WTC11 (cell line): ENCODE measurements around the gene SDS. TPM values are rescaled to one million over a fixed set of nuclear protein-coding genes. Genes with fewer than 3 reads are reported as not detected.
A peak's percentile ranks its signal among the peaks of the same experiment; 100 is the strongest.

Source experiments
- ATAC-seq: fragments of 200-7000 bp; cut with Tn5 transposase; 2 replicates; pipeline ENCODE4 v1.10.0; 2021; ENCODE audit warnings: mild to moderate bottlenecking, moderate library complexity
- CTCF ChIA-PET: fragments of 300-600 bp; sonication (Branson Sonifier 250); formaldehyde crosslinking; loops from one replicate; lab custom pipeline; 2021; ENCODE audit warnings: antibody characterized with exemption; lab: Charles Lee
- POLR2A ChIA-PET: fragments of 350-600 bp; sonication (Branson Sonifier 250); formaldehyde crosslinking; loops from one replicate; lab custom pipeline; 2021; ENCODE audit warnings: antibody characterized with exemption; lab: Charles Lee
- DNase-seq: peaks from one replicate; pipeline ENCODE4 v3.0.0; 2021; ENCODE audit warnings: low spot score
- H3K27ac Mint-ChIP-seq: 2 replicates; pipeline ENCODE4 v1.8.0; 2021; ENCODE audit warnings: mixed read lengths
- H3K27me3 Mint-ChIP-seq: 2 replicates; pipeline ENCODE4 v1.8.0; 2021; ENCODE audit warnings: low read depth, mild to moderate bottlenecking, moderate library complexity, mixed read lengths
- H3K36me3 Mint-ChIP-seq: 2 replicates; pipeline ENCODE4 v1.8.0; 2021; ENCODE audit warnings: mixed read lengths
- H3K4me1 Mint-ChIP-seq: 2 replicates; pipeline ENCODE4 v1.8.0; 2022; ENCODE audit warnings: mixed read lengths
- H3K4me3 Mint-ChIP-seq: 2 replicates; pipeline ENCODE4 v1.8.0; 2021; ENCODE audit warnings: mild to moderate bottlenecking, moderate library complexity, mixed read lengths
- H3K9me3 Mint-ChIP-seq: 2 replicates; pipeline ENCODE4 v1.8.0; 2021; ENCODE audit warnings: mixed read lengths
- CREM ChIP-seq: sonication (generic); formaldehyde crosslinking; IDR thresholded peaks from 2 replicates; pipeline ENCODE4 v1.8.1; 2022; ENCODE audit warnings: mild to moderate bottlenecking, missing genetic modification reagents, moderate library complexity
- GABPB1 ChIP-seq: sonication (generic); formaldehyde crosslinking; IDR thresholded peaks from 2 replicates; pipeline ENCODE4 v1.8.1; 2023; ENCODE audit warnings: mild to moderate bottlenecking, missing genetic modification reagents
- JAZF1 ChIP-seq: fragments of 250-450 bp; sonication (Bioruptor Pico); IDR thresholded peaks from 2 replicates; pipeline ENCODE4 v1.9.0; 2021; ENCODE audit warnings: moderate library complexity, mild to moderate bottlenecking, inconsistent platforms
- KAT7 ChIP-seq: sonication (generic); formaldehyde crosslinking; IDR thresholded peaks from 2 replicates; pipeline ENCODE4 v1.8.1; 2023; ENCODE audit warnings: missing genetic modification reagents, mild to moderate bottlenecking, borderline replicate concordance
- MXD4 ChIP-seq: fragments of 250-450 bp; sonication (Bioruptor Pico); IDR thresholded peaks from 2 replicates; pipeline ENCODE4 v1.8.0; 2021; ENCODE audit warnings: mild to moderate bottlenecking, moderate library complexity, borderline replicate concordance
- RORB ChIP-seq: fragments of 250-450 bp; sonication (Bioruptor Pico); IDR thresholded peaks from 2 replicates; pipeline ENCODE4 v1.9.0; 2021; ENCODE audit warnings: mild to moderate bottlenecking
- TEAD4 ChIP-seq: sonication (generic); formaldehyde crosslinking; IDR thresholded peaks from 2 replicates; pipeline ENCODE4 v1.8.0; 2022; ENCODE audit warnings: mild to moderate bottlenecking, missing genetic modification reagents
- ZBTB21 ChIP-seq: sonication (generic); formaldehyde crosslinking; IDR thresholded peaks from 2 replicates; pipeline ENCODE4 v1.8.1; 2023; ENCODE audit warnings: mild to moderate bottlenecking, missing genetic modification reagents, borderline replicate concordance
- total RNA-seq: library from RNA; stranded (reverse); gene quantifications from 3 replicates; pipeline ENCODE4 v1.2.3, GENCODE V29; 2021
- TF ChIP-seq, protein P1 (sequence below): fragments of 250-450 bp; sonication (Bioruptor Pico); IDR thresholded peaks from 2 replicates; pipeline ENCODE4 v1.9.0; 2021; ENCODE audit warnings: mild to moderate bottlenecking
- TF ChIP-seq, protein P2 (sequence below): sonication (generic); formaldehyde crosslinking; IDR thresholded peaks from 2 replicates; pipeline ENCODE4 v1.8.1; 2023; ENCODE audit warnings: mild to moderate bottlenecking, moderate library complexity, missing genetic modification reagents
- TF ChIP-seq, protein P3 (sequence below): sonication (generic); formaldehyde crosslinking; IDR thresholded peaks from 2 replicates; pipeline ENCODE4 v1.8.1; 2022; ENCODE audit warnings: low read depth, mild to moderate bottlenecking, moderate library complexity, missing genetic modification reagents, borderline replicate concordance
- TF ChIP-seq, protein P4 (sequence below): fragments of 250-450 bp; sonication (Bioruptor Pico); IDR thresholded peaks from 2 replicates; pipeline ENCODE4 v1.8.0; 2021; ENCODE audit warnings: mild to moderate bottlenecking
- TF ChIP-seq, protein P5 (sequence below): sonication (generic); formaldehyde crosslinking; IDR thresholded peaks from 2 replicates; pipeline ENCODE4 v1.8.1; 2022; ENCODE audit warnings: mild to moderate bottlenecking, moderate library complexity, missing genetic modification reagents

Gene SDS
- total RNA-seq, 1 experiment from 2014 or later = 0.31 TPM

DNA sequence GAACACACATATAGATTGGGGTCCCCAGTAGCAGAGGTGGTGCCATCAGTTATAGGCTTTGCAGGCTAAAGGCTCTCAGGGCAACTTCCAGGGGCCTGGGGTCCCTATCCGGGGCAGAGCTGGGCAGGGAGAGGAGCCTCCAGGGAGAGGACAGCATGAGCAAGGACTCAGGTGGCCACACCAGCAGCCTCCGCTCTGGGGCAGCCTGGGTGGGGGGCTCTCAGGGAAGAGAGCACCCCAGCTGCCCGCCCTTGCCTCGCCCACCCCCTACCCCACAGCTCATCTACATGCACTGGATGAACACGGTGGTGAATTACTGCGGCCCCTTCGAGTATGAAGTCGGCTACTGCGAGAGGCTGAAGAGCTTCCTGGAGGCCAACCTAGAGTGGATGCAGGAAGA is 31.3 kb downstream of the SDS start:
- CTCF ChIA-PET = no interaction called here
- Mint-ChIP-seq H3K4me1 (no peaks in the 10 kb centered on the region), H3K9me3 (no peaks in the 10 kb centered on the region), H3K4me3 (no peak overlapping the region), H3K36me3 (peaks cover 19% of the 10 kb centered on the region), H3K27ac (no peak overlapping the region), H3K27me3 (no peaks in the 10 kb centered on the region)
- TF ChIP-seq, protein P1, sequence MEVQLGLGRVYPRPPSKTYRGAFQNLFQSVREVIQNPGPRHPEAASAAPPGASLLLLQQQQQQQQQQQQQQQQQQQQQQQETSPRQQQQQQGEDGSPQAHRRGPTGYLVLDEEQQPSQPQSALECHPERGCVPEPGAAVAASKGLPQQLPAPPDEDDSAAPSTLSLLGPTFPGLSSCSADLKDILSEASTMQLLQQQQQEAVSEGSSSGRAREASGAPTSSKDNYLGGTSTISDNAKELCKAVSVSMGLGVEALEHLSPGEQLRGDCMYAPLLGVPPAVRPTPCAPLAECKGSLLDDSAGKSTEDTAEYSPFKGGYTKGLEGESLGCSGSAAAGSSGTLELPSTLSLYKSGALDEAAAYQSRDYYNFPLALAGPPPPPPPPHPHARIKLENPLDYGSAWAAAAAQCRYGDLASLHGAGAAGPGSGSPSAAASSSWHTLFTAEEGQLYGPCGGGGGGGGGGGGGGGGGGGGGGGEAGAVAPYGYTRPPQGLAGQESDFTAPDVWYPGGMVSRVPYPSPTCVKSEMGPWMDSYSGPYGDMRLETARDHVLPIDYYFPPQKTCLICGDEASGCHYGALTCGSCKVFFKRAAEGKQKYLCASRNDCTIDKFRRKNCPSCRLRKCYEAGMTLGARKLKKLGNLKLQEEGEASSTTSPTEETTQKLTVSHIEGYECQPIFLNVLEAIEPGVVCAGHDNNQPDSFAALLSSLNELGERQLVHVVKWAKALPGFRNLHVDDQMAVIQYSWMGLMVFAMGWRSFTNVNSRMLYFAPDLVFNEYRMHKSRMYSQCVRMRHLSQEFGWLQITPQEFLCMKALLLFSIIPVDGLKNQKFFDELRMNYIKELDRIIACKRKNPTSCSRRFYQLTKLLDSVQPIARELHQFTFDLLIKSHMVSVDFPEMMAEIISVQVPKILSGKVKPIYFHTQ = no peak
- TF ChIP-seq MXD4 (CRISPR knock-in tag) (no peak), CREM (CRISPR knock-in tag) (no peak), KAT7 (no peak), RORB (CRISPR knock-in tag) (no peak), ZBTB21 (no peak)
- TF ChIP-seq, protein P2, sequence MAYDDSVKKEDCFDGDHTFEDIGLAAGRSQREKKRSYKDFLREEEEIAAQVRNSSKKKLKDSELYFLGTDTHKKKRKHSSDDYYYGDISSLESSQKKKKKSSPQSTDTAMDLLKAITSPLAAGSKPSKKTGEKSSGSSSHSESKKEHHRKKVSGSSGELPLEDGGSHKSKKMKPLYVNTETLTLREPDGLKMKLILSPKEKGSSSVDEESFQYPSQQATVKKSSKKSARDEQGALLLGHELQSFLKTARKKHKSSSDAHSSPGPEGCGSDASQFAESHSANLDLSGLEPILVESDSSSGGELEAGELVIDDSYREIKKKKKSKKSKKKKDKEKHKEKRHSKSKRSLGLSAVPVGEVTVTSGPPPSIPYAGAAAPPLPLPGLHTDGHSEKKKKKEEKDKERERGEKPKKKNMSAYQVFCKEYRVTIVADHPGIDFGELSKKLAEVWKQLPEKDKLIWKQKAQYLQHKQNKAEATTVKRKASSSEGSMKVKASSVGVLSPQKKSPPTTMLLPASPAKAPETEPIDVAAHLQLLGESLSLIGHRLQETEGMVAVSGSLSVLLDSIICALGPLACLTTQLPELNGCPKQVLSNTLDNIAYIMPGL (CRISPR knock-in tag) = no peak
- POLR2A ChIA-PET = no interaction called here
- DNase-seq (no peak), ATAC-seq (no peak)

DNA sequence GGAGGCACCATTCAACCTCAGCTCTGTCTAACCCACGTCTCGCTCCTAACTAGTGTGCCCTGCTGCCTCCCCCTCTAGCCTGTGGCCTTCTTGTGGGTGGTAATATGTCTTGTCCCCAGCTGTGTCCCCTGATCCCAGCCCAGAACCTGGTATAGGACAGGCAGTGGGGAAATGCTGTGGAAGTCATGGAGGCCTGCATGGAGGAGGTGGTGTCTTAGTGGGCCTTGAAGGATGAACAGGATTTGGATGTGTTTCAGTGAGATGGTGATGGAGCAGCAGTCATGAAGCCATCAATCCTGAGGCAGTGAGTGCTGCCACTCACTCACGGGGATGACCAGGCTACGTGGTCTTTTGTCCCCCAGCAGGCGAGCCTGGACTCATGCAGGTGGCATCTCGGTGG is 31.9 kb downstream of the SDS start:
- Mint-ChIP-seq H3K4me1 (no peaks in the 10 kb centered on the region), H3K36me3 (peaks cover 14% of the 10 kb centered on the region), H3K27me3 (no peaks in the 10 kb centered on the region), H3K9me3 (no peaks in the 10 kb centered on the region), H3K4me3 (no peak overlapping the region), H3K27ac (peak overlapping the region; percentile 53)
- ChIA-PET CTCF (no interaction called here), POLR2A (no interaction called here)
- DNase-seq (no peak), ATAC-seq (no peak)
- TF ChIP-seq CREM (CRISPR knock-in tag) (no peak), TEAD4 (CRISPR knock-in tag) (no peak), ZBTB21 (no peak), GABPB1 (no peak), JAZF1 (CRISPR knock-in tag) (no peak)
- TF ChIP-seq, protein P3, sequence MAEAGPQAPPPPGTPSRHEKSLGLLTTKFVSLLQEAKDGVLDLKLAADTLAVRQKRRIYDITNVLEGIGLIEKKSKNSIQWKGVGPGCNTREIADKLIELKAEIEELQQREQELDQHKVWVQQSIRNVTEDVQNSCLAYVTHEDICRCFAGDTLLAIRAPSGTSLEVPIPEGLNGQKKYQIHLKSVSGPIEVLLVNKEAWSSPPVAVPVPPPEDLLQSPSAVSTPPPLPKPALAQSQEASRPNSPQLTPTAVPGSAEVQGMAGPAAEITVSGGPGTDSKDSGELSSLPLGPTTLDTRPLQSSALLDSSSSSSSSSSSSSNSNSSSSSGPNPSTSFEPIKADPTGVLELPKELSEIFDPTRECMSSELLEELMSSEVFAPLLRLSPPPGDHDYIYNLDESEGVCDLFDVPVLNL (CRISPR knock-in tag) = no peak
- TF ChIP-seq, protein P1 = no peak
- TF ChIP-seq, protein P4, sequence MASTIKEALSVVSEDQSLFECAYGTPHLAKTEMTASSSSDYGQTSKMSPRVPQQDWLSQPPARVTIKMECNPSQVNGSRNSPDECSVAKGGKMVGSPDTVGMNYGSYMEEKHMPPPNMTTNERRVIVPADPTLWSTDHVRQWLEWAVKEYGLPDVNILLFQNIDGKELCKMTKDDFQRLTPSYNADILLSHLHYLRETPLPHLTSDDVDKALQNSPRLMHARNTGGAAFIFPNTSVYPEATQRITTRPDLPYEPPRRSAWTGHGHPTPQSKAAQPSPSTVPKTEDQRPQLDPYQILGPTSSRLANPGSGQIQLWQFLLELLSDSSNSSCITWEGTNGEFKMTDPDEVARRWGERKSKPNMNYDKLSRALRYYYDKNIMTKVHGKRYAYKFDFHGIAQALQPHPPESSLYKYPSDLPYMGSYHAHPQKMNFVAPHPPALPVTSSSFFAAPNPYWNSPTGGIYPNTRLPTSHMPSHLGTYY (CRISPR knock-in tag) = no peak
- TF ChIP-seq, protein P5, sequence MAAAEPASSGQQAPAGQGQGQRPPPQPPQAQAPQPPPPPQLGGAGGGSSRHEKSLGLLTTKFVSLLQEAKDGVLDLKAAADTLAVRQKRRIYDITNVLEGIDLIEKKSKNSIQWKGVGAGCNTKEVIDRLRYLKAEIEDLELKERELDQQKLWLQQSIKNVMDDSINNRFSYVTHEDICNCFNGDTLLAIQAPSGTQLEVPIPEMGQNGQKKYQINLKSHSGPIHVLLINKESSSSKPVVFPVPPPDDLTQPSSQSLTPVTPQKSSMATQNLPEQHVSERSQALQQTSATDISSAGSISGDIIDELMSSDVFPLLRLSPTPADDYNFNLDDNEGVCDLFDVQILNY (CRISPR knock-in tag) = no peak
